D721Med (cell line): ENCODE data around the gene KPNA6.
"Not testable (repeated sequence)": the region's sequence is repeated elsewhere in the genome, so short reads cannot be mapped to it uniquely, and the experiment has no call there.

Experiments used
- DNase-seq: peaks from one replicate; pipeline ENCODE4 v3.0.0; 2011; ENCODE audit warnings: low spot score; ENCODE audit not compliant: insufficient read length
- FAIRE-seq: peaks from 2 replicates; lab custom pipeline; 2011; peaks lifted over from hg19 to GRCh38; lab: Jason Lieb, UNC
- CTCF ChIP-seq: IDR thresholded peaks from 2 replicates; pipeline ENCODE4 v1.5.1; 2012; ENCODE audit warnings: mild to moderate bottlenecking, control low read depth; ENCODE audit not compliant: insufficient read depth; ENCODE audit errors: missing control alignments

Gene KPNA6

GRCh38 chr1:32114420-32114819 is 6.6 kb downstream of the KPNA6 start:
- no peak for DNase-seq
- no peak for FAIRE-seq
- no peak for TF ChIP-seq CTCF

- no peak for DNase-seq
- TF ChIP-seq CTCF = no peak
- no peak for FAIRE-seq
These were observed 7.6 kb downstream of the KPNA6 start for GRCh38 chr1:32115496-32115895.

- no peak for FAIRE-seq
- no peak for TF ChIP-seq CTCF
- DNase-seq = no peak
These were observed 8.7 kb downstream of the KPNA6 start for GRCh38 chr1:32116531-32116930.

- TF ChIP-seq CTCF = no peak
- DNase-seq = no peak
- FAIRE-seq = no peak
These were observed 14.3 kb downstream of the KPNA6 start for GRCh38 chr1:32122151-32122550.

GRCh38 chr1:32123361-32123760 is 15.5 kb downstream of the KPNA6 start:
- not testable (repeated sequence) for DNase-seq, FAIRE-seq

- no peak for FAIRE-seq
- no peak for TF ChIP-seq CTCF
These were observed 17.5 kb downstream of the KPNA6 start for GRCh38 chr1:32125313-32125712.

GRCh38 chr1:32126770-32127169 is 18.9 kb downstream of the KPNA6 start:
- DNase-seq (no peak), FAIRE-seq (no peak)
- no peak for TF ChIP-seq CTCF

More at GRCh38 chr1:32125313-32125712, 17.5 kb downstream of the KPNA6 start:
- DNase-seq = no peak

GRCh38 chr1:32127409-32128198 is 19.7 kb downstream of the KPNA6 start:
- no peak for DNase-seq
- FAIRE-seq = no peak
- TF ChIP-seq CTCF = no peak
